ENCODE measurements around the gene KIAA0825. TPM values are rescaled to one million over a fixed set of nuclear protein-coding genes. Genes with fewer than 3 reads are reported as not detected.

Gene KIAA0825
- total and polyA plus RNA-seq, 8 donors: 0.29 to 15.6 (median 1.5) TPM

DNA sequence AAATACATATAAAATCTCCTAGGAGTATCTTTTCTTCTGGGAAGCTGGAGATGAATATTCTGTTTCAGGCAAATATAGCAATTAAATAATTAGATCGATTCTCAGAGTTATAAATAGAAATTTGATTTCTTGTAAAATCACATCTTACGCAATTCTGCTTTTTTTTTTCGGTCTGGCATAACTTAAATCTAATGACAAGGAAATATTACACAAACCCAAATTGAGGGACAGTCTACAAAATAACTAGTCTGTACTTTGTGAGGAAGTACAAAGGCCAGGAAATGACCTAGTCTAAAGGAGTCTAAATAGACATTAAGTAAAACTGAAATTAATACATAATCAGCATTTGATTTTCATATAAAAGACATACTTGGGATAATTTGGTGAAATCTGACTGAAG is 133.3 kb downstream of the KIAA0825 start:
- no peak overlapping the region for H3K4me3 ChIP-seq
- H3K4me1 ChIP-seq: no peaks in the 10 kb centered on the region
- H3K27ac ChIP-seq: no peak overlapping the region
- no peaks in the 10 kb centered on the region for H3K27me3 ChIP-seq
- no peaks in the 10 kb centered on the region for H3K36me3 ChIP-seq
- intact Hi-C loops (cut with DNase I; ENCODE audit: low total_unique reads): no loop called here
- TF ChIP-seq POLR2A (IDR thresholded peaks at IDR 0.05) (no peak), CTCF (IDR thresholded peaks at IDR 0.05) (no peak), EP300 (IDR thresholded peaks at IDR 0.05) (no peak), POLR2AphosphoS5 (IDR thresholded peaks at IDR 0.05) (no peak)
- no peak for DNase-seq
- 78 to 93% (median 86%) methylated on average over 3 of the region's 3 CpGs for WGBS, 5 donors
- no peaks in the 10 kb centered on the region for H3K9me3 ChIP-seq

GRCh38 chr5:94481059-94481458 is 137.3 kb downstream of the KIAA0825 start:
- no peak overlapping the region for H3K4me3 ChIP-seq
- no peaks in the 10 kb centered on the region for H3K27me3 ChIP-seq
- TF ChIP-seq CTCF (IDR thresholded peaks at IDR 0.05) (no peak), EP300 (IDR thresholded peaks at IDR 0.05) (no peak), POLR2AphosphoS5 (IDR thresholded peaks at IDR 0.05) (no peak)
- H3K27ac ChIP-seq: no peak overlapping the region
- DNase-seq: peak in 1 of 2 donors; percentile 6
- intact Hi-C loops (cut with DNase I; ENCODE audit: low total_unique reads): no loop called here
- no peaks in the 10 kb centered on the region for H3K4me1 ChIP-seq
- H3K9me3 ChIP-seq: no peaks in the 10 kb centered on the region
- 88 to 99% (median 96%) methylated on average over 2 of the region's 2 CpGs for WGBS, 5 donors
- H3K36me3 ChIP-seq: peaks cover 0 to 6% (median 0%) of the 10 kb centered on the region in 4 donors

DNA sequence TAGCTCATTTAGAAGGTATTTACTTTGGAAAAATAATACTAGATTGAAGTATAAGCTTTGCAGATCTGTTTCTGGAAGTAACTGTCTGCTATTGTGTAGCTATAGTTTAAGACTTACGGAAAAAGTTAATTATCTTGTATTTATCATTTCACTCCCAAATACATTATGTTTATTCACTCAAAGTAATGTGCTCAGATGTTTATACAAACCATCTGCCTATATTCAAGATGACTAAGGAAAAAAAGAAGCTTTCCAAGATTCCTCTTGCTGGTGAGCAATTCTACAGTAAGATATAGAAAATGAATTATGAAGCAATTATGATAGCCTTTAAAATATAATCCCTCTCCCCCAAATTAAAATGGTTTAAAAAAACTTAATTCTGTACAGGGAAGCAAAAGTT is 137.9 kb downstream of the KIAA0825 start:
- Histone ChIP-seq H3K4me3 (no peak overlapping the region), H3K36me3 (peaks cover 0 to 6% (median 0%) of the 10 kb centered on the region in 4 donors), H3K27ac (no peak overlapping the region), H3K27me3 (no peaks in the 10 kb centered on the region), H3K4me1 (no peaks in the 10 kb centered on the region), H3K9me3 (no peaks in the 10 kb centered on the region)
- TF ChIP-seq POLR2AphosphoS5 (IDR thresholded peaks at IDR 0.05) (no peak), EP300 (IDR thresholded peaks at IDR 0.05) (no peak), POLR2A (IDR thresholded peaks at IDR 0.05) (no peak), CTCF (IDR thresholded peaks at IDR 0.05) (no peak)
- intact Hi-C loops (cut with DNase I; ENCODE audit: low total_unique reads): no loop called here
- no peak for DNase-seq
- 75 to 91% (median 85%) methylated on average over 1 of the region's 1 CpG for WGBS, 5 donors

DNA sequence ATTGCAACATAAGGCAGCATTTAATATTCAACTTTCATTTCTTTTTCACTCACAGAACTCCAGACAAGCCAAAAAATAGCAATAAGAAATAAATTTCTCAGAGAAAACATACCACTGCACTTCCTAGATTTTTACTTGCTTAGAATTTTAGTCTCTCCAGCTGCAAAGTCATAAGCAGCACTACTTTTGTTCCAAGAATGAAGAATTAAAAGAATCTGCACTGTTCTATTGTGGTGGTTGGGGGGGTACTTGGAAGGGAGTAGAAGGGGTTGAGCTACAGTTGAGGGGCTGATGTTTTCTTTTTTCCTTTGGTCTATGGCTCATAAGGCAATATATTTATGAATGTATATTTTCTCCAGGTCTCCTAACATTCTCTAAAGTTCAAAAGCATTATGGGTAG is 144.5 kb downstream of the KIAA0825 start:
- TF ChIP-seq POLR2A (IDR thresholded peaks at IDR 0.05) (no peak), EP300 (IDR thresholded peaks at IDR 0.05) (no peak), POLR2AphosphoS5 (IDR thresholded peaks at IDR 0.05) (no peak), CTCF (IDR thresholded peaks at IDR 0.05) (no peak)
- Histone ChIP-seq H3K4me3 (no peak overlapping the region), H3K9me3 (no peaks in the 10 kb centered on the region), H3K27me3 (no peaks in the 10 kb centered on the region), H3K27ac (no peak overlapping the region), H3K36me3 (peaks cover 0 to 18% (median 3%) of the 10 kb centered on the region in 4 donors), H3K4me1 (no peaks in the 10 kb centered on the region)
- peak in 1 of 2 donors; percentile 22 for DNase-seq
- intact Hi-C loops (cut with DNase I; ENCODE audit: low total_unique reads): no loop called here
